HG02798 (cell line): Measurements from ENCODE around the gene COL7A1.
"Not testable (repeated sequence)": the region's sequence is repeated elsewhere in the genome, so short reads cannot be mapped to it uniquely, and the experiment has no call there.

ENCODE experiments used
- ATAC-seq: cut with Tn5 transposase; IDR thresholded peaks from one replicate; pipeline ENCODE4 v1.9.1; 2021; ENCODE audit warnings: mild to moderate bottlenecking; ENCODE audit not compliant: unreplicated experiment, poor library complexity

Gene COL7A1

GRCh38 chr3:48548729-48549705, 46.1 kb downstream of the COL7A1 start:
- peak; percentile 68 for ATAC-seq

GRCh38 chr3:48548126-48548525, 47.0 kb downstream of the COL7A1 start:
- ATAC-seq, result no peak

- no peak for ATAC-seq
These were observed 48.8 kb downstream of the COL7A1 start for GRCh38 chr3:48546203-48546829.

- no peak for ATAC-seq
These were observed 51.0 kb downstream of the COL7A1 start for GRCh38 chr3:48544141-48544540.

- no peak for ATAC-seq
These were observed 51.8 kb downstream of the COL7A1 start for GRCh38 chr3:48543271-48543866.

- ATAC-seq, result no peak
These were observed 56.7 kb downstream of the COL7A1 start for GRCh38 chr3:48538451-48538850.

- ATAC-seq, result no peak
These were observed 58.3 kb downstream of the COL7A1 start for GRCh38 chr3:48536785-48537184.

- no peak for ATAC-seq
These were observed 59.0 kb downstream of the COL7A1 start for GRCh38 chr3:48536116-48536515.

GRCh38 chr3:48535578-48535977, 59.6 kb downstream of the COL7A1 start:
- no peak for ATAC-seq

GRCh38 chr3:48532977-48533337, 62.2 kb downstream of the COL7A1 start:
- ATAC-seq, result no peak

- no peak for ATAC-seq
These were observed 62.7 kb downstream of the COL7A1 start for GRCh38 chr3:48532271-48532976.

GRCh38 chr3:48530701-48531100, 64.4 kb downstream of the COL7A1 start:
- not testable (repeated sequence) for ATAC-seq

GRCh38 chr3:48528754-48529153, 66.4 kb downstream of the COL7A1 start:
- ATAC-seq, result no peak

GRCh38 chr3:48528048-48528447, 67.1 kb downstream of the COL7A1 start:
- ATAC-seq, result no peak

GRCh38 chr3:48524970-48525369, 70.2 kb downstream of the COL7A1 start:
- no peak for ATAC-seq

GRCh38 chr3:48521635-48522034, 73.5 kb downstream of the COL7A1 start:
- no peak for ATAC-seq

GRCh38 chr3:48519277-48519643, 75.9 kb downstream of the COL7A1 start:
- ATAC-seq, result no peak

GRCh38 chr3:48518638-48519276, 76.4 kb downstream of the COL7A1 start:
- ATAC-seq, result no peak

GRCh38 chr3:48518069-48518468, 77.1 kb downstream of the COL7A1 start:
- no peak for ATAC-seq

- ATAC-seq, result no peak
These were observed 78.6 kb downstream of the COL7A1 start for GRCh38 chr3:48516571-48516970.
